HG02763 (cell line): ENCODE measurements around the gene ACOX1.

Experiments used
- ATAC-seq: cut with Tn5 transposase; IDR thresholded peaks from one replicate; pipeline ENCODE4 v1.9.1; 2021; ENCODE audit warnings: mild to moderate bottlenecking, moderate library complexity; ENCODE audit not compliant: unreplicated experiment

ACOX1 gene

DNA sequence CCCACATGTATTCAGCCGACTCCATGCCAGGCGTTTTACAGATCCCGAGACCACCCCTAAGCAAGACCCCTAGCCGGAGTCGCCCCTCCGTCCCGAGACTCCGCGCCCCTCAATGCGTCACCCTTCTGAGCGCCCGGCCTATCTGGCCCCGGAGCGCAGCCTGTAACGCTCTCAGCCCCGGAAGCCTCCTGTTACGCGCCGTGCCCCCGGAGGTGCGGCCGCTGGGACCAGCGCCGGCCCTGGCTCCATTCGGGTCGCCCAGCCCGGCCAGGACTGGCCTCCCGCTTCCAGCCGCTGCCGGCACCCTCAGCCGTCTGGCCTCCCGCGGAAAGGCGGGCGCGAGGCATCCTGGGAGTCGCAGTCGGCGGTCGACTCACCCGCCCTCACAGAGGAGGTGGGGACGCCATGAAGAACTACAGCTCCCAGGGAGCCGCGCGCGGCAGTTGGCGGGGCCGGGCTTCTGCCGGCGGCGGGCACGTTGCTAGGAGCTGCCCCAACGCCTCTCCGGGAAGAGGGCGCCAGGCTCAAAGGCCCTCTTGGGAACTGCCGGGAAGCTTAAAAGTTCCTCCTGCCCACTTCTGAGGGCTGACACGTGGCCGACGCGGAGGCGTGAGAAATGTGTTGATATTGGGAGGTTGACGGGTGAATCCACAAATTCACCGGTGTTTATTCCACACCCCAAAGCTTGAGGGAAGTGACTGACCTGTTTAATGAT is 38.1 kb downstream of the ACOX1 start, which contains the start of gene FBF1:
FBF1 (minus strand) TSS at position 316 of the 715 bp plus-strand sequence. CDS start 2,893 bp downstream, outside the sequence.
- ATAC-seq: peak; percentile 88

DNA sequence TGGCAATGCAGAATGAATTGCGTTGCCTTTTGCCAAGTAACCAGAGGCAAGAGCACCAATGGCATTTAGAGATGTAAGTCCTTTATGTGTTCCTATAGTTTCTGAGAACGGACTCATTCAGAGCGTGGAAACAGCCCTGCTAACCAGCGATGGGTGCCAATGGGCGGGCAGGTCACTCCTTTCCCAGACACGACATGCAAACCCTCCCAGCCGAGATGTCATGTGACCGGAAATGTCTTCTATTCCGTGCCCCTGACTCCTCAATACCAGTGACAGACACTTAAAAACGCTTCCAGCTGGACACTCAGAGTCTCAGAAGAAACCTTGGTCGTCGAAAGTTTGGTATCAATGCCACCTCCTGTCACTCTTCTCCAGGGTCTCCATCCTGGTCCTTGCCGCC is 41.3 kb downstream of the ACOX1 start:
- no peak for ATAC-seq

DNA sequence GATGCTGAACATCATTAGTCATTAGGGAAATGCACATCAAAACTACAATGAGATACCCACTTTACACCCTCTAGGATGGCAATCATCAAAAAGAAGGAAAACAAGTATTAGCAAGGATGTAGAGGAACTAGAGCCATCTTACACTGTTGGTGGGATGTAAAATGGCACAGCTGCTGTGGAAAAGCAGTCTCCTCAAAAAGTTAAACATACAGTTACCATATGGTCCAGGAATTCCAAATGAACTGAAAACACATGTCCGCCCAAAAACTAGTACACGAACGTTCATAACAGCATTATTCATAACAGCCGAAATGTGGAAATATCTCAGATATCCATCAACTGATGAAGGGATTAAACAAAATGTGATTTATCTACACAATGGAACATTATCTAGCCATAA is 45.2 kb downstream of the ACOX1 start:
- ATAC-seq: no peak

DNA sequence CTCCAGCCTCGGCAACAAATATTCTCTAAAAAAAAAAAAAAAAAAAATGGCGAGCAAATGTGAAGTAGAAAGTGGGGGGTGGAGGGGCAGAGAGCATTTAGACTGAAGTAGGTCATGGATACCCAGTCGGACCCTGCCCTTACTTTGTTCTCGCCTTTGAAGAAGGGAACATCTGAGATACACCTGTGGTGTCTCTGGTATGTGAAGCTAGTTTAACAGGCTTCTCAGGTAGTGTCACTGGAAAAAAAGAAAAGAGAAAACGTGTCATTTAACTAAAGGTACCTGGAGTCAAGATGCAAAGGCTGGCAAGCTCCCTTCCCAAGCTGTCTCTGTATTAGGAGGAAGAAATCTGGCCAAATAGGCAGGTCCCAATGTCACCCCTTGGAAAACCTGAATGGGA is 46.1 kb downstream of the ACOX1 start:
- ATAC-seq: no peak

DNA sequence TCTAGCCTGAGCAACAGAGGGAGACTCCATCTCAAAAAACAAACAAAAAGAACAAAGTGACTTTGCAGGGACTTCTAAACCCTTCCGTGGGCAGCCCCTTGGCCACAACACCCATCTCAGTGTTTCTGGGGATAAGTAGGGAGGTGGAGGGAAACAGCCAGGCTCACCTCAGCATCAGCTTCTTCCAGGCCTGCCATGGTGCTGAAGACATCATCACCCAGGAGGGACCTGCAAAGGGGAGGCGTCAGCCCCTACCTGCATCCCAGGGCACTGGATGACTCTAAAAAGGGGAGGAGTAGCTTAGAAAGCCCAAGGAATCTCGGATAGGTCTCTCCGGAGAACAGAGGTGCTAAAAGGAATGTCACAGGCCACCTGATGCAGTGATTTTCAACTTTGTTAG is 47.9 kb downstream of the ACOX1 start:
- no peak for ATAC-seq

DNA sequence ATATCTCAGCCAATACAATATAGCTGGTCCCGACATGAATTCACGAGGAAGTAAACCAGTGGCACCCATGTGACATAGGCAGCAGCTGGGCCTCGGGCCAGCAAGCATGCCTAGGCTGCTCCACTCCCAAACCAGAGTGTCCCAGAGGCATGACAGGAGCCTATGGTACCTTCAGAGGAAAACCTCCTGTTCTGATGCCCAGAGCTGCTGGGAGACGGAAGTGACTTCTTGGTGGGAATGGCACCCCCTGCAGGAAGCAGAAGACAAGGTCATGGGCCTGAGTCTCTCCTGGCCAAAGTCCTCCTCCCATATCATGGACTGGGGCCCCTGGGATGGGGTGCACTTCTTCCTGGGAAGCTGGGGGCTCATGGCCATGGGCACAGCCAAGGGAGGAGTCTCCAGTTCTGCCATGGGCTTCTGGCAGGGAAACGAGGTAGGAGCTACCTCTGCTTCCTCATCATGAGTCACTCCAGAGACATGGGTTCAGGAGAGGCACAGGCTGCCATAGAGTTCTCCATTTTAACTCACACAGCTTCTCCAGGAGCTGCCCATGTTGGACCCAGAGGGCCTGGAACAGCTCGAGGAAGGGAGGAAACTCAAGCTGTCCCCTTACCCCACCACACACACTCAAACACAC is 51.6 kb downstream of the ACOX1 start:
- ATAC-seq: no peak

DNA sequence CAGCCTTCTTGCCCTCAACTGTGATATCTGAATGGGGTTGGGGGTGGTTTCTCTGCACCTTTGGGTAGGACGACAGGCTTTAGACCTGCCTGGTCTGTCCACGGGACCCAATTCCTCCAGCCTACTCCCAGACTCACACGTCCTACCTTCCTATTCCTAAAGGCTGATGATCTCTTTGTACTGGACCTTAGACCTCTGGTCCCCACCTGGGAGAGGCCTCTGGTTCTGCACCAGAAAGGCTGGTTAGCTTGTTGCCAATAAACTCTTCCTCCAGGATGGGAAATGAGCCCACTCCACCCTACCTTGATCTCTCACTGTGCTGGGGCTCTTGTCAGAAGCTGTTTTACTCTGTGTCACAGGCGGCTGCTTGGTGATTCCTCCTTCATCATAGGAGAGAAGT is 52.5 kb downstream of the ACOX1 start:
- ATAC-seq: no peak

DNA sequence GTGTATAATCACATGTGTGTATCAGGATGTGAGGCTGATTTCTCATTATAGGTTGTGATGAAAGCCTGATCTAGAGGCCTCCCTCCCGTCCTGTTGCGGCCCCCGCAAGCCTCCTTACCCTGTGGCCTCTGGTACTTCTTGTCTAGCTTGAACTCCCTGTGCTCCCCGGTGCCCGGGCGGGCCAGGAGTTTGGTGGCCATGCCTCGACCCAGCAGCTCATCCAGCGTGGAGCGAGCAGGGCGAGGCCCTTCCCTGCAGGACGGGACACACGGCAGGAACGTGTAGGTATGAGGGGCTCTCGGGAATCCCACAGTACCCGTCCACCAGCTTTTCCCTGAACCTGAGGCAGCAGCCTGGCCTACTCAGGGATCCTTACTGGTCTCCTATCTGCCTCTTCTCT is 53.1 kb downstream of the ACOX1 start:
- no peak for ATAC-seq

DNA sequence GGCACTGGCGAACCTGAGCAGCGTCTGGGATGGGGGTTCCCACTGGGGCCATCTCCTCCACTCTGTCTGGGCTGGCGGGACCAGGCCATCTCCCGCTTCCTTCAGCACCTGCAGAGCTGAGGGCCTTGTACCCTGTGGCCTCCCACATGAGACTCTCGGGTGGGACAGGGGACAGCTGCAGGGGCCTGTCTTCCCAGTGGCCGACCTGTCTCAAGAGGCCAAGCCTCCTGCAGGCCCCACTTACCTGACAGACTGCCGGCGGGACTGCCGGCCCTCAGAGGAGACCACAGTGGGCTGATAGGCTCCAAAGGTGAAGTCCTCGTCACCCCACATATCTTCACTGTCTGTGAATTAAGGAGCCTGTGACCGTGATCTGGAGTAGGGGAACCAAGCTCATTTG is 53.9 kb downstream of the ACOX1 start:
- no peak for ATAC-seq

DNA sequence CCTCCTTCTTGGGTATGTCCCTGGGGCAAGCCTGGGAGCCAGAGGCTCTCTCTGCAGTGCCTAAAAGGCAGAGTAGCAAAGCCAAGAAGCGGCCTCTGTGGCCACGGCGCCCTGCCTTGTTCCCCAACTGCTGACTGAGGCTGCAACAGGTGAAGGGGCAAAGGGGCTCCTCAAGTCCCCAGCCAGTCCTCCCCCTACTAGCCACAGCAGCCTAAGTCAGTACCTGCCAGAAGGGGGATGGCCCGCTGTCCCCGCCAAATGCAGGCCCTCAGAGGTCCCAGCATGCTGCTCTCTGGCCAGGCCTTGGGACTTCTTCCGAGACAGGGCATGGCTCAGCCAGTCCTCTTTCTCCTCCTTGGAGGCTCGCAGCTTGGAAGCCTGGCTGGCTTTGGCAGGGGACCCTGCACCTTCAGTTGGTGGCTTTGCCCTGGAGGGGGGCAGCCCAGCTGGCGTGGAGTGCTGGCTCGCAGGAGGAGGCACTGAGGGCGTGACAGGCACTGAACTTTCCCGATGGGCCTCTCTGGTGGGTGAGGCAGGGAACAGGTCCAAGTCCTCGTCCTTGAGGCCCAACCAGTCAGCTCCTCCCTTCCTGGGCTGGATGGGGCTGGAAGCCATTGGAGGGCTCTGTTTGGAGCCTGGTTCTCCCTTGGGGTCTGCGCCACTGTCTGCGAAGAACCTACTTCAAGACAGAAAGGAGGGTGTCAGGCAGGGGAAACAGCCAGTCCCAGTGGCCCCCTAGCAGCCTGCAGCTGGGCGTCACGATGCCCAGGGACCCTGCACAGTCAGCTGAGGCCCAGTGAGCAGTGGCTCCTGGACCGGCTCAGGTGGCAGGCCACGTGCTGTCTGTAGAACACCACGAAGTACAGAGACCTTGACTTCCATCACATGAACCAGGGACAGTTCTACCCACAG is 55.7 kb downstream of the ACOX1 start:
- no peak for ATAC-seq

DNA sequence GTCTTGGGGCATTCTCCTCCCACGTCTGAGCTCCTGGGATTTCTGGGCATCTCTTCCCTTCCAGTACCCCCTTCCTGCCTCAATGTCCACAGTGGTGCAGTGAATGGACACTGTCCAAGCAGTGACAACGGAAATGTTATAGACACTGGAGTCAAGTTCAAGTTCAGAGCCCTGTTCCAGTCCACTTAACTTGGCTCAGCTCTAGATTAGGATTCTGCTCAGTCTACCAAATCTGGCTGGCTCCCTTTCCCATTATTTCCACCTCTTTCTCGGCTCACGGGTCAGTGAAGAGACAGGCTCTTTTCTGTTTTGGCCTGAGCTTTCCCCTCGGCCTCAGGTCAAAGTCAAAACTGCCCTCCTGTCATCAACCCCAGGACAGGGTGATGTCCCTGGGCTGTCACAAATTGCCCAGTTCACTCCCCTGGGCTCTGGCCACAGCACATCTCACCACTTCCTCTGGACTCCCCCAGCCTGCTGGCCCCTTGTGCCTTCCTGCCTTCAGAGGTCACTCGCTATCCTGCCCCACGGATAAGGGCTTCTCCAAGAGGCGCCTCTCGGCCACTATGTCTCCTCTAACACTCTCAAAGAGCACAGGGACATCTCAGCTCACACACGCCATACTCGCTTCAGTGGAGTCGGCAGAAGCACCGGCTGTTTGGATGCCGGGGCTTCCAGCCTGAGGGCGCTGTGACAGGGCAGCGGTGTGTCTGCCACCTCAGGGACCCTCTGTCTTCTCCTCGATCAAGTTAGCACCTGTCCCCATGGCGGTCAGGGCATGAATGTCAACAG is 56.6 kb downstream of the ACOX1 start:
- ATAC-seq: no peak

DNA sequence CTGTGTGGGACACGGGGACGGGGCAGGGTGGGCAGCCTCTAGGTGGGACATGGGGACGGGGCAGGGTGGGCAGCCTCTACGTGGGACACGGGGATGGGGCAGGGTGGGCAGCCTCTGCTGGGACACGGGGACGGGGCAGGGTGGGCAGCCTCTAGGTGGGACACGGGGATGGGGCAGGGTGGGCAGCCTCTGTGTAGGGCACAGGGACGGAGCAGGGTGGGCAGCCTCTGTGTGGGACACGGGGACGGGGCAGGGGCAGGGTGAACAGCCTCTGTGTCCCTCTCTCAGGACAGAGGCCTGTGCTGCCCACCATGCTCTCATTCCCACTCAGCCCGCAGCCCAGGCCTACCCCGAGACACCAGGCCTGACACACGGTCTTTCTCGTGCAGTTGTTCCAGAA is 57.4 kb downstream of the ACOX1 start:
- no peak for ATAC-seq

DNA sequence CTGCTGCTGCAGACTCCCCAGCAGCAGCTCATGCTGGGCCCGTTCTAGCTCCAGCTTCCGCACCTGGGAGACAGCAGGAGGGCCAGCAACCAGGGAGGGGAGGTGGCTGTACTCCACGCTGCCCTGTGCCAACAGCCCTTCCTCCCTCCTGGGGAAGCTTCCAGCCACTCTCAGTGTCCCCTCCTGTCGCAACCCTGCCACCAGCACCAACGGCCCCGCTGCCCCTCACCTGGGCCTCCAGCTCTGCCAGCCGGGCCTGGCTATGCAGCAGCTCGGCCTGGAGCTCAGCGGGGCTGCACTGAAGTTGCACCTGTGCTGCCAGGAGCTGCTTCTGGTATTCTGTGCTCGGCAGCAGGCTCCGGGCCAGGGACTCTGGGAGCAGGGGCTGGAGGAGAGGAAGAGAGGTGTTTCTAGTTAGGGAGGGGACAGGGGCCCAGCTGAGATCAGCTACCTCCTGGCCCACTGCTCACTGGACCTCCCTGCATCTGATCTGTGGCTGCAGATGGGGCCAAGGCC is 58.9 kb downstream of the ACOX1 start:
- ATAC-seq: no peak

DNA sequence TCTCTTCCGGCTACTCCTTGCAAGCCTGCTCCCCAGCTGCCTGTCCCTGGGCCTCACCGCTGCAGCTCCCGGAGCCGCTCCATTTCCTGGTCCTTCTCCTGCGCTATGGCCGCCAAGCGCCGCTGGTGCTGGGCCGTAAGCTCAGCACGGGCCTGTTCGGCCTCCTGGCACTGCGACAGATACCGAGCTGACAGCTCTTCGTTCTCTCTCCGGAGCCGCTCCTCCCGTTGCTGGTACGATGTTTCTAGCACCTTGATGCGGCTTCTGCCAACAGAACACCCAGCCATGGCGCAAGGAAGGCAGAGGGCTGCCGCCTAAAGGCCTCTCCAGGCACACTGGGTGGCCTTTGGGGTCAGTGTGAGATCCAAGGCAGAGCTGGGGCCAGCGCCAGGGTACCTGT is 59.4 kb downstream of the ACOX1 start:
- no peak for ATAC-seq

DNA sequence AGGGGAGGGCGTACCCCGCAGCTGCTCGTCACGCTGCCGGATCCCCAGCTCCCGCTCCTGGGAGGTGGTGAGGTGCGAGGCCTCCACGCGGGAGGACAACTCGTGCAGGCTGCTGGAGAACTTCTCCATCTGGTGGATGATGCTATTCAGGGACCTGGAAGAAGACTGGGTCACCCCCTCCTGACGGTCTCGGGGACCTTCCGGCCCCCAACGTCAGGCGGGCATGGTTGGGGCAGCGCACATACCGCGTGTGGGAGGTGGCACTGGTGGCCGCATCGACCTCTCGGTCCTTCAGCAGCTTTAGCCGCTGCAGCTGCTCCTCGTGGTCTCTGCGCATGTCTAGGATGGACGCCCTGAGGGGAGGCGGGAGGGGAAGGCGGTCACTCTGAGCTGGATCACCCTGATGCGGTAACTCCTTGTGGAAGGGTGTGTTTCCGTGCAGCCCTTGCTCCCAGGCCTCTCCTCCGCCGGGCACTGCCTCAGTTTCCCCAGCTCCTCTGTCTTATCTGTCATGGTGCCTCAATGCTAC is 61.0 kb downstream of the ACOX1 start:
- no peak for ATAC-seq

DNA sequence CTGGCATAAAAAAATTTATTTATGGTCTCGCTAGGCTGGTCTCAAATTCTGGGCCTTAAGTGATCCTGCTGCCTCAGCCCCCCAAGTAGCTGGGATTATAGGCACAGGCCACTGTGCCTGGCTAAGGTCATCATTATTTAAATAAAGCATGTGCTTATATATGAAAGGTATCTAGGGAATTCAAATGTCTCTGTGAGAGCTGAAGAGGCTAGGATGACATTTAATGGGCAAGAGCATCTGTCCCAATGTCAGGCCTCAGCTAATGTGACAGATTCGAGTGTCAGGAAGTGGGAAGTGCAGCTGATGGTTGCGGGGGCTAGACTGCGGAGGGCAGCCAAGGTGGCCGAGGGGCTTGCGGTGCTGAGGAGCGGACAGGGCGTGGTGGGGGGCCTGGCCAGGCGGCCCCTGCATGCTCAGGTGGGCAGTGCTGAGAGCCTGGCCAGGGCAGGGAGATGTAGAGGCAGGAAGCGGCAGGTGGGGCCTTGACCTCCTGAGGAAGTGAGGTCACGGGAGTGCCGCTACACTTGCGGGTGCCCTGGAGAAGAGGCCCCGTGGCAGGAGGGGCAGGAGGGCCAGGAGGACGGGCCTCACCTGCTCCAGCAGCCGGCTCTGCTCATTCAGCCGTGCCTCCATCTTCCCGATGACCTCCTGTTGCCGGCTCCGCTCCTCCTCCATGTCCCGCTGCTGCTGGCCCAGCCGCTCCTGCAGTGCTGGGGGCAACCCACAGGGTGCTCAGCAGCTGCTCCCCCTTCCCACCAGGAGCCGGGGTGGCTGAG is 61.6 kb downstream of the ACOX1 start:
- no peak for ATAC-seq

DNA sequence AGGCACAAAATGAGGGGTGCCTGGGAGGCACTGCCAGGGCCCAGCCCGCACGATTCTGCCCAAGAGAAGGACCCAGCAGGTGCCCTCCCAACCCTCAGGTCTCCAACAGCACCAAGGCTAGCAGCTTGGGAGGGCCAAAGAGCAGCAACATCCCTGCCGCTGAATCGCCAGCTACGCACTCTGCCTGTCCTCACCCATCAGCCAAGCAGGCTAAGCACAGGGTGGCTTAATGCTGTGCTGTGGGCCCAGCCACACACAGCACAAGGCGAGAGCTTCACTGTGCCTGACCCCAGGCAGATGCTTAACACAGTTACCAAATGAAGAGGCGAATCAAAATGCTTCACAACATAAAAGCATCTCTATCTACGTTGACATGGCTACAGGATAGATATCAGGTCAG is 63.7 kb downstream of the ACOX1 start:
- no peak for ATAC-seq

DNA sequence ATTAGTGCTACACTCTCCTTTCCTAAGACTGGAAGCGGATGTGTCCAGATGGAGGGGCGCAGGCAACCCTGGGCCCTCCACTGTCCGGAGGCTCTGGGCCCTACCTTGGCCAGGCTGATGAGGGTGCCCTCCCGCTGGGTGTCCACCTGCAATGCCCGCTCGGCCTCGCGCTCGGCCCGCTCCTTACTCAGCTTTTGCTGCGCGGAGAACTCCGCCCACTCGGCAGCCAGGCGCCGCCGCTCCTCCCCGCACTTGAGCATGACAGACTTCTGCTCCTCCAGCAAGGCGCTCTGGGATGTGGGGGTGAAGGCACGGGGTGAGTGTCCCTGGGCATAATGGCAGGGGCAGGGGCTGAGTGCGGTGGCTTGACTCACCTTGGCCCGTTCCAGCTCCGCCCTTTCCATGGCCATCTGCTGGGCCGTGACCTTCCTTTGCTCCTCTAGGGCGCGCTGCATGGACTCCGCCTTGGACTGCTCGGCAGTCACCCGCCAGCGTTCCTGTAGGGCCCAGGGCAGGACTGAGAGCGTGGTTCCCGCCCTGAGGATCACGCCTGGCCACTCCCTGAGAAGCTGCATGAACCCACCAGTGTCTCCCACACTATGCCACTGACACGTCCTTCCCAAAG is 64.2 kb downstream of the ACOX1 start:
- no peak for ATAC-seq

DNA sequence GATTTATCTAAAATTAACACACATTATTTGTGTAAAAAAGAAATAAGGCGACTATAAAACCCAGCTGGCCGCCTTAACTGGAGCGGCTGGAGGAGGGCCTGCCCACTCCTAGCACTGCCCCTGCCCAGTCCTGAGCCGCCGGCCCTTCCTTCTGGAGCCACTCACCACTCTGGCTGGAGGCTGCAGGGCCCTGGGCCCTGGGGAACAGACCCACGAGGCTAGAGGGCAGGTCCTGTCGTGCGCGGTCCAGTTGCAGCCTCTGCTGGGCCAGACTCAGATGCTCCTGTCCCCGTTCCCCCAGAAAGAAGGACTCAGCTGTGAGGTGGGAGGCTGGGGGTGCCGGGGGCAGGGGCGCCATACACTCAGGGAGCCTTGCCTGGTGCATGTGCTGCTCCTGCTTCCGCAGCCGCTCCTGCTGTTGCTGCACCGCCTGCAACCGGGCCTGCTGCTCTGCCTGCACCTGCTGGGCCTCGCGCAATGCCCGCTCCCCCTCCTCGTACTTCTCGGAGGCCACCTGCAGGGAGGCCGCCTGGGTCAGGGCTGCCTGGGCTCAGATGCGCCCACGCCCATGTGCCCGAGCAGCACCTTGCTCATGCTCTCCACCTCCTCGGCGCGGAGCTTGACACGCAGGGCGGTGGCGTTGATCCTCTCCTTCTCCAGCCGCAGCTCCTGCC is 65.3 kb downstream of the ACOX1 start:
- no peak for ATAC-seq
